ENCODE results near the gene SAMD7.

SAMD7 gene

GRCh38 chr3:169867584-169868210 is 43.7 kb upstream of the SAMD7 start:
- Histone ChIP-seq H3K36me3 (no peaks in the 10 kb centered on the region), H3K4me1 (ENCODE audit: control insufficient read depth in 1 of 2, insufficient read depth in 1 of 2, low read depth in 1 of 2, low read length in 1 of 2) (peaks cover 36 to 40% of the 10 kb centered on the region in 2 experiments), H3K9me3 (no peaks in the 10 kb centered on the region), H3K27ac (no peak overlapping the region), H3K27me3 (peaks cover 4% of the 10 kb centered on the region), H3K4me3 (ENCODE audit: low read depth in 1 of 2, low read length in 1 of 2) (no peak overlapping the region)
- TF ChIP-seq CTCF (IDR thresholded peaks at IDR 0.05): no peak

DNA sequence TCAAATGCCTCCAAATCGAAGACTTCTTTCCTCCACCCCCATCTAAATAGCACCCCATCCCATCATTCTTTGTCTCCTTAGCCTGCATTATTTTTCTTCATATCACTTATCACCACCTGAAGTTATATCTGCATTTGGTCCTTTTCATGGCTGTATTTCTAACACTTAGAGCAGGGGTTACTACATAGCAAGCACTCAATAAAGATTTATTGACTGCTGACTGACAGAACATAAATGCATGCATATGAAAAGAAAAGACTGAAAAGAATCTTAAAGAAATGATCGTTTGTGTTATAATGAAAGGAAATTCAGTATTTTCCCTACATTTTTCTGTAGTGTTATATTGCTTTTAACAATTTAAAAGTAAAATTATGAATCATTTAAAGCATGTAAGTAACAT is 43.0 kb upstream of the SAMD7 start:
- Histone ChIP-seq H3K27ac (no peak overlapping the region), H3K9me3 (no peaks in the 10 kb centered on the region), H3K36me3 (no peaks in the 10 kb centered on the region), H3K4me3 (ENCODE audit: low read depth in 1 of 2, low read length in 1 of 2) (no peak overlapping the region), H3K4me1 (ENCODE audit: control insufficient read depth in 1 of 2, insufficient read depth in 1 of 2, low read depth in 1 of 2, low read length in 1 of 2) (peaks cover 33 to 37% of the 10 kb centered on the region in 2 experiments), H3K27me3 (no peaks in the 10 kb centered on the region)
- no peak for TF ChIP-seq CTCF (IDR thresholded peaks at IDR 0.05)

- TF ChIP-seq CTCF (IDR thresholded peaks at IDR 0.05): no peak
- peaks cover 20 to 24% of the 10 kb centered on the region in 2 experiments for H3K4me1 ChIP-seq (ENCODE audit: control insufficient read depth in 1 of 2, insufficient read depth in 1 of 2, low read depth in 1 of 2, low read length in 1 of 2)
- H3K27me3 ChIP-seq: no peaks in the 10 kb centered on the region
- H3K4me3 ChIP-seq (ENCODE audit: low read depth in 1 of 2, low read length in 1 of 2): no peak within 1 kb of the TSS
- no peak within 1 kb of the TSS for H3K27ac ChIP-seq
- no peaks in the 10 kb centered on the region for H3K9me3 ChIP-seq
- H3K36me3 ChIP-seq: no peaks in the 10 kb centered on the region
These were observed 41.7 kb upstream of the SAMD7 start, which contains the start of gene LRRC31 for GRCh38 chr3:169869484-169870220. LRRC31 (minus strand) TSS chr3:169869935; CDS start chr3:169869807, 128 bp downstream.

- no peak for TF ChIP-seq CTCF (IDR thresholded peaks at IDR 0.05)
- H3K36me3 ChIP-seq: no peaks in the 10 kb centered on the region
- no peak overlapping the region for H3K4me3 ChIP-seq (ENCODE audit: low read depth in 1 of 2, low read length in 1 of 2)
- peaks cover 9 to 11% of the 10 kb centered on the region in 2 experiments for H3K4me1 ChIP-seq (ENCODE audit: control insufficient read depth in 1 of 2, insufficient read depth in 1 of 2, low read depth in 1 of 2, low read length in 1 of 2)
- no peaks in the 10 kb centered on the region for H3K9me3 ChIP-seq
- H3K27ac ChIP-seq: no peak overlapping the region
- no peaks in the 10 kb centered on the region for H3K27me3 ChIP-seq
These were observed 40.1 kb upstream of the SAMD7 start for GRCh38 chr3:169871129-169871886.

- Histone ChIP-seq H3K36me3 (no peaks in the 10 kb centered on the region), H3K4me3 (ENCODE audit: low read depth in 1 of 2, low read length in 1 of 2) (no peak overlapping the region), H3K27ac (no peak overlapping the region), H3K4me1 (ENCODE audit: control insufficient read depth in 1 of 2, insufficient read depth in 1 of 2, low read depth in 1 of 2, low read length in 1 of 2) (no peaks in the 10 kb centered on the region), H3K27me3 (no peaks in the 10 kb centered on the region), H3K9me3 (no peaks in the 10 kb centered on the region)
- TF ChIP-seq CTCF (IDR thresholded peaks at IDR 0.05): no peak
These were observed 32.3 kb upstream of the SAMD7 start for GRCh38 chr3:169879013-169879557.

Data from neutrophil (primary cell).